BE2C (cell line): ENCODE results near the gene IKBKG.

ENCODE experiments used
- DNase-seq: peaks from one replicate; pipeline ENCODE4 v3.0.0-alpha.2; 2020
- H3K27me3 ChIP-seq: fragments of 250-450 bp; sonication (Bioruptor Pico); 2 replicates; pipeline ENCODE4 v1.5.1; 2020; ENCODE audit warnings: mild to moderate bottlenecking
- H3K36me3 ChIP-seq: fragments of 250-450 bp; sonication (Bioruptor Pico); 2 replicates; pipeline ENCODE4 v1.5.1; 2020; ENCODE audit warnings: mild to moderate bottlenecking
- H3K4me1 ChIP-seq: fragments of 250-450 bp; sonication (Bioruptor Pico); 2 replicates; pipeline ENCODE4 v1.5.1; 2020
- H3K4me3 ChIP-seq: 2 replicates; pipeline ENCODE4 v1.5.1; 2011; ENCODE audit warnings: low read depth, low read length
- H3K9me3 ChIP-seq: fragments of 250-450 bp; sonication (Bioruptor Pico); 2 replicates; pipeline ENCODE4 v1.5.1; 2020
- TF ChIP-seq, protein P1 (sequence below): IDR thresholded peaks from 2 replicates; pipeline ENCODE4 v1.5.1; 2012; ENCODE audit warnings: mild to moderate bottlenecking, low read depth, low read length

Gene IKBKG

DNA sequence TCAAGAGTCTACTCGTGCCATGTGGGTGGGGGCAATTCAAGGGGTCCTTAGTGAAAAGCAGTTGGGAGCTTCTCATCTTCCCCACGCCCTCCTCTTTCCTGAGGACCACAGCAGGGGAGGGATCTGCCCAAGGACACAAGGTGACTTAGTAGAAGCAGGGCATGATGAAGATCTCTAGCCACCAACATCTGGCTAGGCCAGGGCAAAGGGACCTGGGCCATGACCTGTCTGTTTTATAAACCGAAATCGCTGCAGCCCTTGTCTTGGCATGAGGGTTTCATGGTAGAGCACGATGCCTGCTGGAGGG, 5.9 kb upstream of the IKBKG start:
- Histone ChIP-seq H3K4me1 (peaks cover 17% of the 10 kb centered on the region), H3K27me3 (no peaks in the 10 kb centered on the region), H3K9me3 (no peaks in the 10 kb centered on the region), H3K36me3 (no peaks in the 10 kb centered on the region), H3K4me3 (no peak overlapping the region)
- DNase-seq: no peak
- TF ChIP-seq, protein P1, sequence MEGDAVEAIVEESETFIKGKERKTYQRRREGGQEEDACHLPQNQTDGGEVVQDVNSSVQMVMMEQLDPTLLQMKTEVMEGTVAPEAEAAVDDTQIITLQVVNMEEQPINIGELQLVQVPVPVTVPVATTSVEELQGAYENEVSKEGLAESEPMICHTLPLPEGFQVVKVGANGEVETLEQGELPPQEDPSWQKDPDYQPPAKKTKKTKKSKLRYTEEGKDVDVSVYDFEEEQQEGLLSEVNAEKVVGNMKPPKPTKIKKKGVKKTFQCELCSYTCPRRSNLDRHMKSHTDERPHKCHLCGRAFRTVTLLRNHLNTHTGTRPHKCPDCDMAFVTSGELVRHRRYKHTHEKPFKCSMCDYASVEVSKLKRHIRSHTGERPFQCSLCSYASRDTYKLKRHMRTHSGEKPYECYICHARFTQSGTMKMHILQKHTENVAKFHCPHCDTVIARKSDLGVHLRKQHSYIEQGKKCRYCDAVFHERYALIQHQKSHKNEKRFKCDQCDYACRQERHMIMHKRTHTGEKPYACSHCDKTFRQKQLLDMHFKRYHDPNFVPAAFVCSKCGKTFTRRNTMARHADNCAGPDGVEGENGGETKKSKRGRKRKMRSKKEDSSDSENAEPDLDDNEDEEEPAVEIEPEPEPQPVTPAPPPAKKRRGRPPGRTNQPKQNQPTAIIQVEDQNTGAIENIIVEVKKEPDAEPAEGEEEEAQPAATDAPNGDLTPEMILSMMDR: no peak

DNA sequence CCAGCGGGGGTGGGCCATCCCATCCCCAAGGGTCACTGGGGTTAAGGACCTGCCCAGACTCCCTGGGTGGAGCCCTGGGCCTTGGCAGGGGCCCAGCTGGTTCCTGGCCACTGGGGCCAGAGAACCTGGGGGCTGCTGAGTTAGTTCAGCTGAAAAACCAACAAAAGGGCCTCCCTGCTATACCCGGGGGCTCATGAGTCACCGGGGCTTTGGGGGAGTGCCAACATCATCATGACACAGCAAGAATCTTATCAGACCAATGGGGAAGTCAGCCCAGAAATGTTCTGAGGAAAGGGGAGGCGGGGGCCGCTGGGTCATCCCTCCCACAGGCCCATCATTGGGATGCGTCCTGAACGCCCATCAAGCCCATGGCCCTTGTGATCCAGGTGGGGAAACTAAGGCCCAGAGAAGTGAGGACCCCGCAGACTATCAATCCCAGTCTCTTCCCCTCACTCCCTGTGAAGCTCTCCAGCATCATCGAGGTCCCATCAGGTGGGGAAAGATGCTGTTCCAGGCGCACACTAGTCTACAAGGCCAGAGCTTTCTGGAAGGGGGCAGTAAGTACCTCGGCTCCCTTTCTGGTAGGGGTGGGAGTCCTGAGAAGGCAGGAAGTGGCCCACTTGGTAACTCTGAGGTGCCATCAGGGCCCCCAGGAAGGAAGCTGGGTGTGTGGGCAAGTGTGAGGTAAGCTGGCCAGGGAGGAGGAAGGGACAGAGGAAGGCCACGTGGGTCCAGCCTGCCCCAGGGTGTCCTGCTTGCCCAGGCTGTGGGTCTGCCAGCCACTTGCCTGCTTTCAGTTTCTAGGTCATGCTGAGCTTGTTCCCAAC, 5.3 kb upstream of the IKBKG start:
- Histone ChIP-seq H3K9me3 (no peaks in the 10 kb centered on the region), H3K36me3 (no peaks in the 10 kb centered on the region), H3K4me3 (no peak overlapping the region), H3K27me3 (no peaks in the 10 kb centered on the region), H3K4me1 (peaks cover 17% of the 10 kb centered on the region)
- peak; percentile 79 for DNase-seq
- TF ChIP-seq, protein P1: no peak

DNA sequence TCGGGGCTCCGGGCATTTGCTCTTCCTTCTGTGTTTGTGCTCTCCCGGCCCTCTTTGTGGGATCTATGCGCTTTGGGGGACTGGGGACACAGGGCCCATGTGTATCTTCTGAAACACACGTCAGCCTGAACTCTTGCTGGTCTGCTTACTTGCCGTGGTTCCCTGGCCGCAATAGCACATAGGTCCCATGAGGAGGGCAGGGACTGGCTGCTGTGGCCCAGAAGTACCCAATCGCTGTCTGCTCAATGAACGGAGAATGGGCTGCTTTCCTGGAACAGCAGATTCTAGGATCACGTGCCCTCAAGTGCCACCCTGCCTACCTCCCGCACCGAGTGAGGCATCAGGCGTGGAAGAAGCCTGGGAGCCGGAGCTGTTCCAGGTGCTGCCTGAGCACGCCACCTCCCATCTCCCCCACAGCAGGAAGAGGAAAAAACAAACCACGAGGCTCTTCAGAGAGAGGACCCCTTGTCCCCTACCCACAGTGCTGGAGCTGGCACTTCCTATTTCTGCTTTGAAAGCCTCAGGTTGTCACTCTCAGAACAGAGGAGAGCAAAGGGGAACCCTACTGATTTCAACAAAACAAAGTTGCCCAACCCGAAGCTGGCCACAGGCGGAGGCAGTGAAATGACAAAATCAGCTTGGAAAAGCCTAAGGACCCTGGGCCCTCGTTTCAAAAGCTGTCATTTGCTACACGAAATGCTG, 4.5 kb upstream of the IKBKG start:
- no peak for DNase-seq
- Histone ChIP-seq H3K27me3 (no peaks in the 10 kb centered on the region), H3K4me3 (no peak overlapping the region), H3K9me3 (no peaks in the 10 kb centered on the region), H3K4me1 (peaks cover 17% of the 10 kb centered on the region), H3K36me3 (no peaks in the 10 kb centered on the region)
- TF ChIP-seq, protein P1: no peak

DNA sequence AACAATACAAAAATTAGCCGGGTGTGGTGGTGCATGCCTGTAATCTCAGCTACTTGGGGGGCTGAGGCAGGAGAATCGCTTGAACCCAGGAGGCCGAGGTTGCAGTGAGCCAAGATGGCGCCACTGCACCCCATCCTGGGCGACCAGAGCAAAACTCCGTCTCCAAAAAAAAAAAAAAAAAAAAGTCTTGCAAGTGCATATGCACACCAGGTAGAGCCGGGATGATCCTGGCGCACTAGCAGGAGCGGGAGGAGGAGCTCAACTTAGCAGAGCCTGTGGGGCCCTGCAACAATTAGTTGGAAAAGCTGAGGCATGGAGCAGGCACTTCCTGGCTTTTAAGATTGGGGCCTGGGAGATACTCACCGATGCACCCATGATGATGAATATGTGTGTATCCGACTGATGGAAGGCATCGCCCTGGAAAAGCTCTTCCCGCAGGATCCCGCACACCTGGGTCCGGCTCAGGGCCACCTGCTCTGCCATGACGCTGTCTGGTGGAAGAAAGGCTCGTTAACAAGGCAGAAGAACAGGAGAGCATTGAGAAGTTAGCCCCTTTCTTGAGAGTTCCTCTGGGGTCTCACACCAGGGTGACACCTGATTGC, 1.6 kb upstream of the IKBKG start:
- Histone ChIP-seq H3K4me1 (peaks cover 17% of the 10 kb centered on the region), H3K9me3 (no peaks in the 10 kb centered on the region), H3K27me3 (no peaks in the 10 kb centered on the region), H3K4me3 (peak overlapping the region; percentile 70), H3K36me3 (no peaks in the 10 kb centered on the region)
- TF ChIP-seq, protein P1: no peak
- no peak for DNase-seq

DNA sequence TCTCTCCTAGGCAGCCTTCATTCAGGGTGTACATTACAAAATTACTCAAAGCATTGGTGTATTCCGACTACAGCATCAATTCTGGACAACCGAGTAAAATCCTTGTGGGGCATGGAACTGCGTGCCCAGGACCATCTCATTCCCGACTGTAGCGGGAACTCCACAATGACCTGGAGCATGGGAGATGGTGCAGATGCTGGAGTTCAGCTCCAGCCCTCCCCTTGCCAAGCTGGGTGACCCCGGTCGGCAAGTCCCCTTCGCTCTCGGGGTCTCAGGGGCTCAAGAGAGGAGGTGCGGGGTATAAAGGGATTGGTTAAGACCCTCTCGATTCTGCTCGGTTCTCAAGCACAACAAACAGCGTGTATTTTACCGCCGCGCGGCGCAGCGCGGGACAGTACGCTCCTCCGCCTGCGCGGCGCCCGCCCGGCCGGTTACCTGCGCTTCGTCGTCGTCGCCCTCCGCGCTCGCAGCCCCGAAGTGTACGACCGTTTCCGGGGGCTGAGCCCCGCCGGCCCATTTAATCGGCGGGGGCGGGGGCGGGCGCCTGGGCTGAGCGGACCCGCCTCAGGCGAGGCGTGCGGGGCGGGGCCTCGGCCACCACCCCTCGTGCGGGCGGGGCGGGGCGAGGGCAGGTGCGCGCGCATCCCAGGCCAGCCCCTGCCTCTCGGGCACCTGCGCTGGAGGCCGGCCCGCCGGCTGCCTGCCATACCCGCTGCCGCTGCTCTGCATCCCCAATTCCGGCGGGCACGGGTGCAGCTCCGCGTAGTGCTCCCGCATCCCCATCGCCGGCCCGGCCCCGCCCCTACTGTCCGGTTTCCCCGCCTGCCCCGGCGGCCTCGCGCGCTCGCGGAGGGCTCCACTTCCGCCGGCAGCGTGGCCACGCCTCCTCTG, 821 bp upstream of the IKBKG start, which contains the start of gene G6PD:
Gene G6PD, minus strand, starts transcription at position 493 of the 891 bp plus-strand sequence. CDS start 691 bp downstream, outside the sequence.
- TF ChIP-seq, protein P1: no peak
- Histone ChIP-seq H3K36me3 (no peaks in the 10 kb centered on the region), H3K4me1 (peaks cover 8% of the 10 kb centered on the region), H3K9me3 (no peaks in the 10 kb centered on the region), H3K4me3 (peak within 1 kb of the TSS; percentile 93), H3K27me3 (no peaks in the 10 kb centered on the region)
- DNase-seq: peak; percentile 82
